Stimulated activated naive CD8-positive, alpha-beta T cell treated with anti-CD3 and anti-CD28 coated beads, Interleukin-15, Interleukin-2, amounts not matched to agents 100 ng/mL and 50 ng/mL, for 24 hours (primary cell): ENCODE results near the gene ERC1.
"Not testable (repeated sequence)": the region's sequence is repeated elsewhere in the genome, so short reads cannot be mapped to it uniquely, and the experiment has no call there.

Experiments
- H3K27ac Mint-ChIP-seq: one replicate; pipeline ENCODE4 v1.8.0; 2021; ENCODE audit warnings: mild to moderate bottlenecking, mixed read lengths
- H3K27me3 Mint-ChIP-seq: one replicate; pipeline ENCODE4 v1.8.0; 2021; ENCODE audit warnings: mixed read lengths
- H3K36me3 Mint-ChIP-seq: one replicate; pipeline ENCODE4 v1.8.0; 2021; ENCODE audit warnings: low read depth, mixed read lengths
- H3K4me1 Mint-ChIP-seq: one replicate; pipeline ENCODE4 v1.8.0; 2021; ENCODE audit warnings: low read depth, mixed read lengths
- H3K4me3 Mint-ChIP-seq: one replicate; pipeline ENCODE4 v1.8.0; 2021; ENCODE audit warnings: mild to moderate bottlenecking, mixed read lengths
- H3K9me3 Mint-ChIP-seq: one replicate; pipeline ENCODE4 v1.8.0; 2021; ENCODE audit warnings: mixed read lengths

The ERC1 gene

DNA sequence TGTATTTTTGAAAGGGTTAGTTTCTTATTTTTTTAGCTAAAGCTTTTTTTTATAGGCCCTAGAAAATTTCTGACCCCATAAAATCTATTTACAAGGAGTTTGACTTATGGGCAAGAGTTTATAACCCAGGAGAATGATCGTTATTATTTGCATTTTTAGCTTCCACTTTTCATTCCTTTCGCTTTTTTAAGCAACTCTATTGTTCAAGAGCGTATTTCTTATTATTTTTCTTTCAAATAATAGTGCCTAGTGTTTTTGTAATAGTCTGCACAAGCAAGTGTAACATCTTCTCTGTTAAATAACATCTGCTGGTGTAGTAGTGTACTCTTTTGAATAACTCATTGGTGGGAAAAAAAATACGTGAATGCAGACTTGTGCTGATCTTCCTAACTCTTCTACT lies 216.3 kb downstream of the ERC1 start:
- Mint-ChIP-seq H3K9me3 (no peaks in the 10 kb centered on the region), H3K36me3 (peaks cover 14% of the 10 kb centered on the region), H3K4me3 (no peak overlapping the region), H3K27ac (no peak overlapping the region), H3K4me1 (peaks cover 11% of the 10 kb centered on the region), H3K27me3 (no peaks in the 10 kb centered on the region)

- H3K4me1 Mint-ChIP-seq = peaks cover 11% of the 10 kb centered on the region
- peaks cover 14% of the 10 kb centered on the region for H3K36me3 Mint-ChIP-seq
- H3K27me3 Mint-ChIP-seq, H3K9me3 Mint-ChIP-seq, H3K27ac Mint-ChIP-seq, H3K4me3 Mint-ChIP-seq: not testable (repeated sequence)
These were observed 217.7 kb downstream of the ERC1 start for GRCh38 chr12:1208719-1209118.

GRCh38 chr12:1212526-1212925 lies 221.5 kb downstream of the ERC1 start:
- H3K27ac Mint-ChIP-seq = no peak overlapping the region

GRCh38 chr12:1213205-1213604 lies 222.2 kb downstream of the ERC1 start:
- Mint-ChIP-seq H3K4me3 (no peak overlapping the region), H3K27ac (no peak overlapping the region), H3K27me3 (no peaks in the 10 kb centered on the region), H3K9me3 (no peaks in the 10 kb centered on the region), H3K4me1 (no peaks in the 10 kb centered on the region), H3K36me3 (peaks cover 12% of the 10 kb centered on the region)

More at GRCh38 chr12:1212526-1212925, 221.5 kb downstream of the ERC1 start:
- Mint-ChIP-seq H3K9me3 (no peaks in the 10 kb centered on the region), H3K4me3 (no peak overlapping the region), H3K27me3 (no peaks in the 10 kb centered on the region), H3K36me3 (peaks cover 14% of the 10 kb centered on the region), H3K4me1 (no peaks in the 10 kb centered on the region)

GRCh38 chr12:1213618-1214205 lies 222.7 kb downstream of the ERC1 start:
- Mint-ChIP-seq H3K27me3 (no peaks in the 10 kb centered on the region), H3K27ac (no peak overlapping the region), H3K9me3 (no peaks in the 10 kb centered on the region), H3K36me3 (peaks cover 9% of the 10 kb centered on the region), H3K4me3 (no peak overlapping the region), H3K4me1 (no peaks in the 10 kb centered on the region)

DNA sequence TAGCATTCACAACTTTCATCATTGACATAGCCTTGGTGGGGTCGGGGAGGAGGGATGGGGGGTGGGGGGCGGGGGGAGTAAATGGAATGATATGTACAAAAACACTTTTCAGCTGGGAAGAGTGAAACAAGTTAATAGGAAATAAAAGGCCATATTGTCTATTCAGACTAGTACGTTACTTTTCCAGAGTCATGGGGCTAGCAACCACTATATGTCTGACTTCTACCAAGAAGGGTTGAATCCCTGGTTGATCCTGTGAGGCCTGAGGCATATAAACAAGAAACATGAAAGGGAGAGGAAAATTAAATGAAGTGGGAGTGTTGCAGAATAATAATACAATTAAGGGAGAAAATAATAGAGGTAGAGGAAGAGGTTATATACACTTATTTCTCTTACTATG lies 225.5 kb downstream of the ERC1 start:
- no peaks in the 10 kb centered on the region for H3K9me3 Mint-ChIP-seq
- peaks cover 5% of the 10 kb centered on the region for H3K36me3 Mint-ChIP-seq
- H3K27me3 Mint-ChIP-seq = no peaks in the 10 kb centered on the region
- no peak overlapping the region for H3K4me3 Mint-ChIP-seq
- no peaks in the 10 kb centered on the region for H3K4me1 Mint-ChIP-seq
- H3K27ac Mint-ChIP-seq = no peak overlapping the region

DNA sequence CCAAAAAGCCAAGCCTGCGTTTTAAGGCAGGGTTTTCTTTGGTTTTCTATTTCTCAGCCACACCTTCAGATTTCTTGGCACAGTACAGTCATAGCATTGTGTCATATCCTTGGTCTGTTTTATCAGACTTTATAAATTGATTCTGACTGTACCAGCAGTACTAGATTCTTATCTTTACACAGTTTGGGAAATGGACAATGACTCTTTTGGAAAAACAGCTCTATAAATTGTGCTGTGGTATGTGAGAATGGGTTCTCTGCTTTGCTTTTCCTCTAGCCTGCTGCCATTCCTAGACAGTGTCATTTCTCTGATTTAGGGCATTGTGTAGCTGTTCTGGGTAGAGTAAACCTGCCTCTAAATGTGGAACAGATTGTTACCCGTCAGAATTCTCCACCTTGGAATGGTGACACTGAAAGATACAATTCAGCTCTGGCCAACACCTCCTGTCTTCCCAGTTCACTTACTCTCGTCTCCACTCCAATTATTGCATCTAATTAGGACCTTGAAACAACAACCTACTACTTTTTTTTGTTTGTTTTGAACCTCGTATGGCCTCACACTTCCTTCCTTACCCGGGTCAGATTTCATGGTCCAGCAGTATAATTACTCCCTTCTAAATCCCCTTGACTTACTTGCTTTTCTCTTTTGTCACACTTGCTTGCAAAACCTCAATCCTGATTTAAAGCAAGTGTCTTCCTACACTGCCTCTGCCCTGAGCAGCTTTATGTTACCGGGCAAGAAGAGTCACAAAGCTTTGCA lies 226.3 kb downstream of the ERC1 start:
- Mint-ChIP-seq H3K4me1 (no peaks in the 10 kb centered on the region), H3K27ac (no peak overlapping the region), H3K9me3 (no peaks in the 10 kb centered on the region), H3K4me3 (no peak overlapping the region), H3K36me3 (no peaks in the 10 kb centered on the region), H3K27me3 (no peaks in the 10 kb centered on the region)

DNA sequence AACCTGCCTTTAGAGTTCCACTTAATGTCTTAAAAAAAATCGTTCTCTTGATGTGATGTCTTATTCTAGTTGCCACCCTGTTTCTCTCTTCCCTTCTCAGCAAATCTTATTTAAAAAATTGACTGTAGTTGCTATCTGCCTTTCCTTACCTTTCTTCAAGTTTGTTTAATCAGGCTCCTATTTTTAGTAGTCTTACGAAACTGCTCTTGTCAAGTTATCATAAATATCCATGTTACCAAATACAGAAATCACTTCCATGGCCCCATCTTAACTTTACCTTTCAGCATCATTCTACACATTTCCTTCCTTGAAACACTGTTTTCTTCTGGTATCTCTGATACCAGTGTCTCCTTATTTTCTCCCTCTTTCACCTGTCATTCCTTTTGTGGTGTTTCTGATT lies 227.3 kb downstream of the ERC1 start:
- no peaks in the 10 kb centered on the region for H3K4me1 Mint-ChIP-seq
- H3K4me3 Mint-ChIP-seq = no peak overlapping the region
- no peaks in the 10 kb centered on the region for H3K9me3 Mint-ChIP-seq
- no peak overlapping the region for H3K27ac Mint-ChIP-seq
- no peaks in the 10 kb centered on the region for H3K27me3 Mint-ChIP-seq
- H3K36me3 Mint-ChIP-seq = no peaks in the 10 kb centered on the region

DNA sequence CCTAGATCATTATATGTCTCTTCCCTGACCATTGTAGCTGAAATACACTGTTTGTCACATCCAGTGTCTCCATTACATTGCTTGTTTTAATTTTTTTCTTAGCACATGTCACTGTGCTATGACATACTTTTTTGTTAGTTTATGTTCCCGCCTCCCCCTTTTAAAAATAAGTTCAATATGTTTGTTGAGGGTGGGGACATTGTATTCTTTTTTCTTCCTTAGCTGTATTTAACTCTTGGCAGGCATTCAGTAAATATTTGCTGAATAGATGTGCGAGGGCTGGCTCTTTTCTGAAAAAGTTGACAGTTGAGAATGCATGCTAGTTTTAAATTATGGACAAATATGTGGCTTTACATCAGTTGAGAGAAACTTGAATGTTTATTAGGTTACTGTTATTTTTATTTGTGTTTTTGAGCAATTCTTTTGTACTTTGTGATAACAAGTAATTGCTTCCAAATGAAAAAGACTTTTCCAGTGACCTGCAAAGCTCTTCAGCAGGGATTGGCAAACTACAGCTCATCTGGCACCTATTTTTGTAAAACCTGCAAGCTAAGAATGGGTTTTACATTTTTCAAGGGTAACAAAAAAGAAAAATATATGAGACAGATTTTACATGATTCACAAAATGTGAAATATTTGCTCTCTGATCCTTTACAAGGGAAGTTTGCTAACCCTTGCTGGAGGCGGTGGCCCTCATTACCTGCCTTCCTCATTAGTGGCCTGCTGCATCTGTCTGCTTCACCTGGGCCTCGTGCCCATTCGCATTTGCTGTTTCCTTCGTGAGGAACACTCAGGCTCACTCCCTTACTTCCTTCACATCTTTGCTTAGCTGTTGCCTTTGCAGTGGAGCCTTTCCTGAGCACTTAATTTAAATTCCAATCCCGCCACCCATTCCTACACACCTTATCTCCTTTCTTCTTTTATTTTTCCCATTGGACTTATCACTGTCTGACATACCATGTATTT lies 229.4 kb downstream of the ERC1 start:
- Mint-ChIP-seq H3K27ac (no peak overlapping the region), H3K9me3 (no peaks in the 10 kb centered on the region), H3K4me1 (no peaks in the 10 kb centered on the region), H3K36me3 (no peaks in the 10 kb centered on the region), H3K27me3 (no peaks in the 10 kb centered on the region), H3K4me3 (no peak overlapping the region)

GRCh38 chr12:1222858-1223639 lies 232.0 kb downstream of the ERC1 start:
- Mint-ChIP-seq H3K9me3 (no peaks in the 10 kb centered on the region), H3K36me3 (peaks cover 10% of the 10 kb centered on the region), H3K27ac (no peak overlapping the region), H3K27me3 (no peaks in the 10 kb centered on the region), H3K4me1 (peaks cover 19% of the 10 kb centered on the region), H3K4me3 (no peak overlapping the region)

- peaks cover 25% of the 10 kb centered on the region for H3K36me3 Mint-ChIP-seq
- H3K27me3 Mint-ChIP-seq = no peaks in the 10 kb centered on the region
- no peak overlapping the region for H3K27ac Mint-ChIP-seq
- H3K4me1 Mint-ChIP-seq = peaks cover 19% of the 10 kb centered on the region
- H3K4me3 Mint-ChIP-seq = no peak overlapping the region
- peaks cover under 1% of the 10 kb centered on the region for H3K9me3 Mint-ChIP-seq
These were observed 235.9 kb downstream of the ERC1 start for GRCh38 chr12:1226951-1227350.

- no peaks in the 10 kb centered on the region for H3K4me1 Mint-ChIP-seq
- no peak overlapping the region for H3K27ac Mint-ChIP-seq
- H3K9me3 Mint-ChIP-seq = peaks cover 4% of the 10 kb centered on the region
- no peaks in the 10 kb centered on the region for H3K27me3 Mint-ChIP-seq
- H3K36me3 Mint-ChIP-seq = peaks cover 29% of the 10 kb centered on the region
- H3K4me3 Mint-ChIP-seq = no peak overlapping the region
These were observed 243.1 kb downstream of the ERC1 start for GRCh38 chr12:1234073-1234472.

DNA sequence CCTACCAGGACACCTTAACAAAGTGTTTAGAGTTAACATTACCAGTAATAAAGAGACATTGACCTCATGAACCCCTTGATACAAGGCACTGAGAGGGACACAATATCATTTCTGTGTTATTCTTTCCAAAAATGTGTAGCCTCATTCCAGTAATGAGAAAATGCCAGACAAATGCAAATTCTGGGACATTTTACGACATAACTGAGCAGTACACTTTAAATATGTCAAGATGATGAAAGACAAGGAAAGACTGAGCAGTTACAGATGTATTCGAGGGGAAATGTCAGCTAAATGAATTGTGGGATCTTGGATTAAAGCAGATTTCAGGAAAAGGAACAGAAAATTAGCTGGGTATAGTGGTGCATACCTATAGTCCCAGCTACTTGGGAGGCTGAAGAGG lies 255.6 kb downstream of the ERC1 start:
- no peak overlapping the region for H3K27ac Mint-ChIP-seq
- no peaks in the 10 kb centered on the region for H3K9me3 Mint-ChIP-seq
- no peaks in the 10 kb centered on the region for H3K27me3 Mint-ChIP-seq
- H3K36me3 Mint-ChIP-seq = peaks cover 4% of the 10 kb centered on the region
- H3K4me3 Mint-ChIP-seq = no peak overlapping the region
- H3K4me1 Mint-ChIP-seq = no peaks in the 10 kb centered on the region

DNA sequence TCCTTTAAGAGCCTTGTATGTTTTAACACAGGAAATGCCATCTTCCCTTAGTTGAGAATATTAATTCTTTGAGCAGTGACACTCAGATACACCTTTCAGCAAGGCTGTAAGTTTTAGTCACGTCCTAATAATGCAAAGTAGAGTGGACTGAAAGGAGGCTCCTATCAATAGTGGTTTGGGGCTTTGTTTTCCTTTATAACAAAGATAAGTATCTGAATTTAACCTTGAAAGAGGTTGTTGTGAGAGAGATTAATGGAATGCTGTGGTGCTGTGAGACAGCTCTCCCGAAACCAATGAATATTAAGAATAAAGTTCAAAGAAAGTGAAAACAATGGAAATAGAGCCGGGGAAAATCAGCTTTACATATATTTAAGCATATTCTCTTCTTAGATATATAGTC lies 259.6 kb downstream of the ERC1 start:
- H3K27ac Mint-ChIP-seq = no peak overlapping the region
- no peaks in the 10 kb centered on the region for H3K4me1 Mint-ChIP-seq
- H3K4me3 Mint-ChIP-seq = no peak overlapping the region
- H3K27me3 Mint-ChIP-seq = no peaks in the 10 kb centered on the region
- no peaks in the 10 kb centered on the region for H3K9me3 Mint-ChIP-seq
- H3K36me3 Mint-ChIP-seq = peaks cover 7% of the 10 kb centered on the region
